Skeletal muscle satellite cell (primary cell): ENCODE results near the gene EME1. TPM values are rescaled to one million over a fixed set of nuclear protein-coding genes. Genes with fewer than 3 reads are reported as not detected.
"Not testable (repeated sequence)": the region's sequence is repeated elsewhere in the genome, so short reads cannot be mapped to it uniquely, and the experiment has no call there.

Source experiments
- H3K27me3 ChIP-seq: 2 replicates; pipeline ENCODE4 v1.7.0; 2013; ENCODE audit warnings: low read length; ENCODE audit not compliant: control insufficient read depth, insufficient read depth
- H3K36me3 ChIP-seq: 2 replicates; pipeline ENCODE4 v1.7.0; 2013; ENCODE audit warnings: mild to moderate bottlenecking, control low read depth, low read length; ENCODE audit not compliant: insufficient read depth
- H3K4me1 ChIP-seq: 2 replicates; pipeline ENCODE4 v1.7.0; 2013; ENCODE audit warnings: low read length; ENCODE audit not compliant: control insufficient read depth, insufficient read depth
- H3K4me2 ChIP-seq: 2 replicates; pipeline ENCODE4 v1.7.0; 2013; ENCODE audit warnings: mild to moderate bottlenecking, low read length
- H3K4me3 ChIP-seq: 2 replicates; pipeline ENCODE4 v1.7.0; 2013; ENCODE audit warnings: low read length
- H3K9ac ChIP-seq: 2 replicates; pipeline ENCODE4 v1.7.0; 2013; ENCODE audit warnings: mild to moderate bottlenecking, low read depth, low read length, moderate library complexity
- H3K9me3 ChIP-seq: replicated peaks from 2 replicates; pipeline ENCODE4 v1.7.0; 2013; ENCODE audit warnings: mild to moderate bottlenecking, control low read depth, low read length
- total RNA-seq: library from RNA; depleted of rRNA; stranded (reverse); fragments of >200 nt; gene quantifications from 2 replicates; pipeline ENCODE4 v1.2.3, GENCODE V29; 2012; rRNA removed

Gene EME1
- total RNA-seq = 8.5 and 10.4 TPM in 2 replicates

- peak within 1 kb of the TSS; percentile 95 for H3K9ac ChIP-seq
- no peaks in the 10 kb centered on the region for H3K27me3 ChIP-seq
- peaks cover 26% of the 10 kb centered on the region for H3K36me3 ChIP-seq
- peak within 1 kb of the TSS; percentile 97 for H3K4me3 ChIP-seq
- H3K4me1 ChIP-seq = peaks cover 13% of the 10 kb centered on the region
- H3K4me2 ChIP-seq = peak within 1 kb of the TSS; percentile 90
- no peaks in the 10 kb centered on the region for H3K9me3 ChIP-seq
These were observed at the start of gene EME1, which contains the start of gene MRPL27 for GRCh38 chr17:50372758-50373556. EME1 (plus strand) TSS chr17:50373229; CDS start chr17:50375209, 1,980 bp downstream. MRPL27 (minus strand) TSS chr17:50373184; CDS start chr17:50373170, 14 bp downstream.

- no peak overlapping the region for H3K9ac ChIP-seq
- H3K4me3 ChIP-seq = no peak overlapping the region
- H3K36me3 ChIP-seq = no peaks in the 10 kb centered on the region
- no peaks in the 10 kb centered on the region for H3K9me3 ChIP-seq
- peaks cover 6% of the 10 kb centered on the region for H3K27me3 ChIP-seq
- H3K4me2 ChIP-seq = no peak overlapping the region
- peaks cover under 1% of the 10 kb centered on the region for H3K4me1 ChIP-seq
These were observed 47.1 kb upstream of the EME1 start for GRCh38 chr17:50325906-50326305.

GRCh38 chr17:50326831-50327364, 46.1 kb upstream of the EME1 start:
- H3K27me3 ChIP-seq = peaks cover 6% of the 10 kb centered on the region
- no peaks in the 10 kb centered on the region for H3K36me3 ChIP-seq
- H3K4me3 ChIP-seq = no peak overlapping the region
- H3K4me2 ChIP-seq = no peak overlapping the region
- no peak overlapping the region for H3K9ac ChIP-seq
- peaks cover 11% of the 10 kb centered on the region for H3K4me1 ChIP-seq
- H3K9me3 ChIP-seq = no peaks in the 10 kb centered on the region

- Histone ChIP-seq H3K4me2 (no peak overlapping the region), H3K9me3 (no peaks in the 10 kb centered on the region), H3K9ac (no peak overlapping the region), H3K4me3 (no peak overlapping the region), H3K27me3 (peaks cover 6% of the 10 kb centered on the region), H3K36me3 (no peaks in the 10 kb centered on the region), H3K4me1 (peaks cover 18% of the 10 kb centered on the region)
These were observed 44.4 kb upstream of the EME1 start for GRCh38 chr17:50328363-50329325.

- no peaks in the 10 kb centered on the region for H3K9me3 ChIP-seq
- peaks cover 6% of the 10 kb centered on the region for H3K27me3 ChIP-seq
- no peak overlapping the region for H3K4me2 ChIP-seq
- H3K4me1 ChIP-seq = peaks cover 18% of the 10 kb centered on the region
- no peak overlapping the region for H3K4me3 ChIP-seq
- H3K36me3 ChIP-seq = no peaks in the 10 kb centered on the region
- no peak overlapping the region for H3K9ac ChIP-seq
These were observed 43.3 kb upstream of the EME1 start for GRCh38 chr17:50329716-50330115.

- H3K9ac ChIP-seq = no peak overlapping the region
- H3K4me1 ChIP-seq = peaks cover 18% of the 10 kb centered on the region
- no peak overlapping the region for H3K4me3 ChIP-seq
- peaks cover 6% of the 10 kb centered on the region for H3K27me3 ChIP-seq
- H3K36me3 ChIP-seq = no peaks in the 10 kb centered on the region
- no peak overlapping the region for H3K4me2 ChIP-seq
- H3K9me3 ChIP-seq = no peaks in the 10 kb centered on the region
These were observed 42.8 kb upstream of the EME1 start for GRCh38 chr17:50330151-50330775.

- H3K27me3 ChIP-seq = peaks cover 7% of the 10 kb centered on the region
- H3K36me3 ChIP-seq = no peaks in the 10 kb centered on the region
- no peak overlapping the region for H3K9ac ChIP-seq
- H3K9me3 ChIP-seq = no peaks in the 10 kb centered on the region
- no peak overlapping the region for H3K4me3 ChIP-seq
- H3K4me1 ChIP-seq = peaks cover 18% of the 10 kb centered on the region
- H3K4me2 ChIP-seq = peak overlapping the region; percentile 25
These were observed 41.8 kb upstream of the EME1 start for GRCh38 chr17:50331085-50331791.

GRCh38 chr17:50332196-50332595, 40.8 kb upstream of the EME1 start:
- peaks cover 13% of the 10 kb centered on the region for H3K27me3 ChIP-seq
- no peaks in the 10 kb centered on the region for H3K9me3 ChIP-seq
- H3K4me1 ChIP-seq = peaks cover 18% of the 10 kb centered on the region
- H3K36me3 ChIP-seq = no peaks in the 10 kb centered on the region
- no peak overlapping the region for H3K4me3 ChIP-seq
- H3K9ac ChIP-seq = no peak overlapping the region
- H3K4me2 ChIP-seq = no peak overlapping the region

- H3K4me1 ChIP-seq = peaks cover 18% of the 10 kb centered on the region
These were observed 39.6 kb upstream of the EME1 start for GRCh38 chr17:50333291-50334057.

GRCh38 chr17:50337956-50338355, 35.1 kb upstream of the EME1 start:
- Histone ChIP-seq H3K36me3 (no peaks in the 10 kb centered on the region), H3K9ac (no peak overlapping the region), H3K4me1 (no peaks in the 10 kb centered on the region), H3K27me3 (peaks cover 18% of the 10 kb centered on the region), H3K4me2 (no peak overlapping the region), H3K4me3 (no peak overlapping the region), H3K9me3 (peaks cover 3% of the 10 kb centered on the region)

More at GRCh38 chr17:50333291-50334057, 39.6 kb upstream of the EME1 start:
- H3K4me2 ChIP-seq, H3K9ac ChIP-seq, H3K36me3 ChIP-seq, H3K9me3 ChIP-seq, H3K4me3 ChIP-seq: not testable (repeated sequence)
- H3K27me3 ChIP-seq = peaks cover 14% of the 10 kb centered on the region
